Stimulated activated CD4-positive, alpha-beta T cell treated with anti-CD3 and anti-CD28 coated beads, TNF-alpha, amount 100 ng/mL, for 4 hours (primary cell): Measurements from ENCODE around the gene SLC25A11.
"Not testable (repeated sequence)": the region's sequence is repeated elsewhere in the genome, so short reads cannot be mapped to it uniquely, and the experiment has no call there.

ENCODE experiments used
- DNase-seq, 3 experiments: peaks; one replicate each; pipeline ENCODE4 v3.0.0-alpha.2; 2020; ENCODE audit warnings: low read depth in 3 of 3

The SLC25A11 gene

DNA sequence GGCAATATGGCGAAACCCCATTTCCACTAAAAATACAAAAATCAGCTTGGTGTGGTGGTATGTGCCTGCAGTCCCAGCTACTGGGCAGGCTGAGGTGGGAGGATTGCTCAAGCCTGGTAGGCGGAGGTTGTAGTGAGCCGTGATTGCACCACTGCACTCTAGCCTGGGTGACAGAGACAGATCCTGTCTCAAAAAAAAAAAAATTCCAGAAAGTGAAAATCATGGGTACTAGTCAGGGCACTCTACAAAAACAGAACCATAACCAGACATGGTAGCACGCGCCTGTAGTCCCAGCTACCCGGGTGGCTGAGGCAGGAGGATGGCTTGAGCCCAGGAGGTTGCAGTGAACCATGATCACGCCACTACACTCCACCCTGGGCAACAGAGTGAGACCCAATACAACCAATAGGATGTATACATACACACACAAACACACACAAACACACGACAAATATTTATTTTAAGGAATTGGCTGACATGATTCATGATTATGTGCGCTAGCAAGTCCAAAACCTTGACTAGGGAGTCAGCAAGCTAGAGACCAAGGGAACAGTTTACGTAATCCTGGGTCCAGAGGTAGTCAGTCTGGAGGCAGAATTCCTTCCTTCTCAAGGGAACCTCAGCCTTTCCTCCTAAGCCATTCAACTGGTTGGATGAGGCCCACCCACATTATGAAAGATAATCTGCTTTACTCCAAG, 19.3 kb downstream of the SLC25A11 start:
- DNase-seq, result no peak

DNA sequence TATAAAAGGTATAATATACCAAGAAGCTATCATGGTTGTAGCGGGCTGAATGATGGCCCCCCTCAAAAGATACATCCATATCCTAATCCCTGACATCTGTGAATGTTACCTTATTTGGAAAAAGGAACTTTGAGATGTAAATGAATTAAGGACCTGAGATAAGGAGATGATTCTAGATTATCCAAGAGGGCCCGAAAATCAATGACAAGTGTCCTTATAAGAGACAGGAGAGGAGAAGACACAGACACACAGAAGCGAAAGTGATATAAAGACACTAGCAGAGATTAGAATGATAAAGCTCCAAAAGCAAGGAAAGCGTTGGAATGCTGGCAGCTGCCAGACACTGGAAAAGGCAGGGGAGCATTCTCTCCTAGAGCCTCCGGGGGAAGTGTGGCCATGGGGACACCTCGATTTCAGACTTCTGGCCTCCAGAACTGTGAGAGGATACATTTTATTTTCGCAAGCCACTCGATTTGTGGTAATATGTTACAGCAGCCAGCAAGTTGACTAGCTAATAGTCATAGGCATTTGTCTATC, 20.3 kb downstream of the SLC25A11 start:
- DNase-seq, result no peak

DNA sequence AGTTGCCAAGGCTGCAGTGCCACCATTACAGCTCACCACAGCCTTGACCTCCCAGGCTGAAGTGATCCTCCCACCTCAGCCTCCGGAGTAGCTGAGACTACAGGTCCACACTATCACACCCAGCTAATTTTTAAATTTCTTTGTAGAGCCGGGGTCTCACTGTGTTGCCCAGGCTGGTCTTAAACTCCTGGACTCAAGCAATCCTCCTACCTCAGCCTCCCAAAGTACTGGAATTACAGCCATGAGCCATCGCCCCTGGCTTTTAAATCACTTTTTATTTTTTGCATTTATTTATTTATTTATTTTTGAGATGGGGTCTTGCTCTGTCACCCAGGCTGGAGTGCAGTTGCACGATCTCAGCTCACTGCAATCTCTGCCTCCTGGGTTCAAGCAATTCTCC, 25.3 kb downstream of the SLC25A11 start:
- not testable (repeated sequence) for DNase-seq

GRCh38 chr17:4913994-4914393, 25.9 kb downstream of the SLC25A11 start:
- no peak for DNase-seq

GRCh38 chr17:4908711-4909496, 30.9 kb downstream of the SLC25A11 start:
- DNase-seq, result peak; percentile 33 to 55 (median 53)

DNA sequence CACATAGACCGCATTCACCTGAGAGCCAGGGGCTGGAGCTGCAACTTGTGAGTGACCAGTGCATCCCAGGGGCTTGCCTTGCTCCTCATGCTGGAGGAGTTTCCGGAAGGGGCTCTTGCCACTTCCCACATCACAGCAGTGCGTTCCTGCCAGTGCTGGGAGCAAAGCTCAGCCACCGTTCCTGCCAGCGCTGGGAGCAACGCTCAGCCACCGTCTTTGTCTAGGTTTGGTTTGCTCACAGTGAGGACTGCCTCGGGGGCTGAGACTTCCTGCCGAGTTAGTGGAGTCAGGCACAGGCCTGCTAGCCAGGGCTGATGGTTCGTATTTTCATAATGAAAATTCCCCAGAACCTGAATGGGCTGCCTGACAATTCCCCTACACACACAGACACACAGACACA, 31.5 kb downstream of the SLC25A11 start:
- DNase-seq, result no peak

GRCh38 chr17:4906642-4907041, 33.2 kb downstream of the SLC25A11 start:
- DNase-seq, result not testable (repeated sequence)

DNA sequence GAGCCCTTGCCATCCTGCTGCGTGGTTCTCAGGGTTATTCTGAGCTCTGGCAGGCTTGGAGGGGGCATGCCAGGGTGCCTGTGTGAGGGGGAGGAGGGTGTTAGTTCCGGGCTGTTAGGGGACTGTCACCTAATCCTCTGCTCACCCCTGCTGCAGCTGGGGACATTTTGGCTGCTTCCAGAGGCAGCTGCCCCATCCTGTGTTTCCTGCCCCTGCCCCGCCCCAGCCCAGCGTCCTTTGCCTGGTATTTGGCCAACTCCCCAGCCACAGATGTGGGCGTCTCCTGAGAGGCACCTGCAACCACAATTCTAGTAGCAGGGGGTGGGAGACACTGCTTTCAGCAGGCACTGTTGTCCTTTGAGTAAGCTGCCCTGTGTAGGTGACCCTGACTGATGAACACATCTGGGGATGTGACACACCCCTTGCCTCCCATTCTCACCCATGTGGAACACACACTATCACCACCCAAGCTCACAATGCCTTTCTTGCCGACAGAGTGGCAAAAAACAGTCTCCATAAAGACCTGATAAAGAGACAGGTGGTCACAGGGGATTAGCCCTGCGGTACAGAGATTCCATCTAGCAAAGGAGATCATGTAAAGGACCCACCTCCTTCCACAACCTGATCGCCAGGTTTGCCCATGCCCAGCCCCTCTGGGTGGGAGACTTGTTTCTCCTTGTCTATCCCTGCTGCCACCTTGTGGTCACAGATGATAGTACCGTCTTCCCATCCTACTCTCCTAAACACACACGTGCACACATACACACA, 36.6 kb downstream of the SLC25A11 start, which contains the start of gene CHRNE:
Gene CHRNE, minus strand, starts transcription at position 48 of the 768 bp plus-strand sequence. Its CDS starts 35 bp downstream, at position 13.
- peak in 2 of 3 experiments; percentile 51 to 63 for DNase-seq

DNA sequence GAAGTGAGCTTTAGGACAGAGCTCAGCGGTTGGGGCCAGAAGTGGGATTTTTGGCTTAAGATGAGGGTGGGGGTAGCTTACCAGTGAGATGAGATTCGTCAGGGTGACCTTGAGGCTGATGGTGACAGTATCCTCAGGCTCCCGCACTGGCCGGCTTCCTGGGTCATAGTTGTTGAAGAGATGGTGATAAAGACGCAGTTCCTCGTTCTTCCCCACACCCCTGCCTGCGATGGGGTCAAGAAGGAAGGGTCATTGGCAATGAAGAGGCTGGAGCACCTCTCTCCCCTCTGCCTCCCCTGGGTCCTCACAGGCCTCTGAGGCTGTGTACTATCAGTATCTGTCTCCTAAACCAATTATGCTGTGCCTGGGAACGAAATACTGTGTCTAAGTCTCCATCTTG, 37.3 kb downstream of the SLC25A11 start:
- DNase-seq, result no peak

GRCh38 chr17:4901648-4902344, 38.0 kb downstream of the SLC25A11 start:
- no peak for DNase-seq

DNA sequence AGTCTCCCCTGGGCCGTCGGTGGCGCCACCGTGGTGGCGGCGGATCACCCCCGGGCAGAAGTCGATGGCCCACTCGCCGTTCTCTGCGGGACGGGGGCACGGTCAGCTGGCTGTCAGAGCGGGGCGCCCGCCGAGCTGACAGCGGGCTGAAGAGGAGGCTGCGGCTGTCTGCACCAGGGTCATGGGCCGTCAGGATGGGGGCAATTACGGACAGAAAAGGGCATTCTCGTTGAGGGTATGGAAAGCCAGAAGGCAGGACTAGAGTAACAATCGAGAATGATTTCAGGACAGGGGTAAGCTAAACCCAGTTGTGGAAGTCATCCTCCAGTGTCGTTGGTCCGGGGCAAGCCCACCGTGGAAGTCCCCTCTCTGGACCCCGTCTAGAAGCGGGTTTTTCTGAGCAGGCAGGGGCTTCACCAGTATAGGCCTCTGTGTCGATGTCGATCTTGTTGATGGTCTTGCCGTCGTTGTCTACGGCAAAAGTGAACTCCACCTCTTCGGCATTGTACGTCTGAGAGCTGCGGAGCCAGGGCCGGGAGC, 38.7 kb downstream of the SLC25A11 start:
- DNase-seq, result no peak

DNA sequence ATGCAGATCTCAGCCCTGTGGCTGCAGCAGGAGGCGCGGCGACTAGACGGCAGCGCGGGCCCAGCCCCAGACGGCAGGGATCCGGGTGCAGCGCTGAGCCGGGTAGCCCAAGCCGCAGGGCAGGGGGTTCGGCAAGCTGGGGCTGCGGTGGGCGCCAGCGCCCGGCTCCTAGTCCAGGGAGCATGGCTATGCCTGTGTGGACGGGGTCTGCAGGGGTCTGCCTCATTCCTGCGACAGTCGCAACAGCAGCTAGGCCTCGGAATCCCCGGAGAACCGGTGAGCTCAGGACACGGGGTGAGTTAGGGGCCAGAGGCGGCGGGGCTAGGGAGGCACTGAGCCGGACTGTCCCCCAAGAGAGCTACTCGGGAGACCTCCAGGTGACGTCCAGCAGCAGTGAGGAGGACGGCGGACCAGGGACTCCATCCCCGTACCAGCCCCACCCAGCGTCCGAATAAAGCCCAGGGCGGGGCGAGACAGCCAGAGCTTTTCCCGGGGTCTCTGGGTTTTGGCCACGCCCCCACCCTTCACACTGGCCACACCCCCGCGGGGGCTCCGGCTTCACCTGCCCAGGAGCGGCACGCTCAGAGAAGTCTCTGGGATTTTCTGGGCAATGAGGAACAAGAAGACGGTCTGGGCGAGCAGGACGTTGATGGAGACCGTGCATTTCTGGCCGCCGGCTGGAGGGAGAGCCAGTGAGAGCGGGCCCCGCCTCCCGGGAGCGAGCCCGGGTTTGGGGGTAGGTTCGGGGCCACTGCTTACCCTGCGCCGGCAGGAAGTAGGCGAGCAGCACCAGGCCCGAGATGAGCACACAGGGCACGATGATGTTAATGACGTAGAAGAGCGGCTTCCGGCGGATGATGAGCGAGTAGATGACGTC, 39.4 kb downstream of the SLC25A11 start:
- peak in 1 of 3 experiments; percentile 26 for DNase-seq

GRCh38 chr17:4899341-4900230, 40.3 kb downstream of the SLC25A11 start, which contains the start of gene C17orf107:
TSS of gene C17orf107 (plus strand) at chr17:4899536. CDS start at chr17:4899763, 227 bp downstream.
- peak; percentile 92 to 97 (median 97) for DNase-seq

DNA sequence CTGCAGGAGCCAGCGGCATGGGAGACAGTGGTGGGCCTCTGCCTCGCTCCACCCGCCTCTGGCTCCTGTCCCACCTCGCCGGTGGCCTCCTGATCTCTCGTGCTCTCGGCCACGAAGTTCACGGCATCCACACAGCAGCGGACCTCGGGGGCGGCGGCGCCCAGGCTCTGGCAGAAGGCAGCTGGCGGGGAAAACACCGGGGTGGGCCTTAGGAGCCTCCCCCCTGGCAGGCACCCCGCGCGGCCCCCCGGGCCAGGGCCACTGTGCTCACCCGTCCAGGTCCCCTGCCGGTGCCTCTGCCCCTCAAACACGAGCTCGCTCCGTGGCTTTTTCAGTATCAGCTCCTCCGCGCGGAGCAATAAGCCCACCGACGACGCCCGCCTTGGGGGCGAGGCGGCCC, 40.9 kb downstream of the SLC25A11 start:
- DNase-seq, result no peak

GRCh38 chr17:4898351-4898750, 41.5 kb downstream of the SLC25A11 start:
- no peak for DNase-seq

DNA sequence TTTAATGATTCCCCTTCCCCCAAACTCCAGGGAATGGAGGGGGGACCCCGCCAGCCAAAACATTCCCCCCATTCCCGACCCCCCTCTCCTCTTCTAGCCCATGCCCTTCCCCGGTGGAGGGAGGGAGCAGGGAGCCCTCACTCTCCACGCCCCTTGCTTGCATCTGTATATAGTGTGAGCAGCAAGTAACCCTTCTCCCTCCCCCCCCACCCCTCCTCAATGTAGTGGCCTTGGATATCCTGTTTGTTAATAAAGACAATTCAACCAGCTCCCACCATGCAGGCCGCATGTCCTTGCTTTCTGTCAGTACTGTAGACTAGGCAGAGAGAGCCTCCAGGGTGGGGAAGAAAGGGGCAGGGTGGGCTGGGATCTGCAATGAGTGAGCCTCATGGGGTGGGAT, 42.1 kb downstream of the SLC25A11 start:
- no peak for DNase-seq

DNA sequence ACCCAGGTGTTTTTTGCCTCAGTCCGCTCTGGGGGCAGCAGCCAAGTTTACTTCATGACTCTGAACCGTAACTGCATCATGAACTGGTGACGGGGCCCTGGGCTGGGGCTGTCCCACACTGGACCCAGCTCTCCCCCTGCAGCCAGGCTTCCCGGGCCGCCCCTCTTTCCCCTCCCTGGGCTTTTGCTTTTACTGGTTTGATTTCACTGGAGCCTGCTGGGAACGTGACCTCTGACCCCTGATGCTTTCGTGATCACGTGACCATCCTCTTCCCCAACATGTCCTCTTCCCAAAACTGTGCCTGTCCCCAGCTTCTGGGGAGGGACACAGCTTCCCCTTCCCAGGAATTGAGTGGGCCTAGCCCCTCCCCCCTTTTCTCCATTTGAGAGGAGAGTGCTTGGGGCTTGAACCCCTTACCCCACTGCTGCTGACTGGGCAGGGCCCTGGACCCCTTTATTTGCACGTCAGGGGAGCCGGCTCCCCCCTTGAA, 42.6 kb downstream of the SLC25A11 start:
- DNase-seq, result no peak

- DNase-seq, result no peak
Measured at GRCh38 chr17:4896332-4897197, 43.3 kb downstream of the SLC25A11 start.
